Hippocampal formation (tissue), 2 donors: ENCODE results near the gene DZIP1L.

ENCODE experiments used
- DNase-seq, 2 donors: peaks; one replicate each; lab custom pipeline; 2025; lab: John Stamatoyannopoulos, UW

Gene DZIP1L

DNA sequence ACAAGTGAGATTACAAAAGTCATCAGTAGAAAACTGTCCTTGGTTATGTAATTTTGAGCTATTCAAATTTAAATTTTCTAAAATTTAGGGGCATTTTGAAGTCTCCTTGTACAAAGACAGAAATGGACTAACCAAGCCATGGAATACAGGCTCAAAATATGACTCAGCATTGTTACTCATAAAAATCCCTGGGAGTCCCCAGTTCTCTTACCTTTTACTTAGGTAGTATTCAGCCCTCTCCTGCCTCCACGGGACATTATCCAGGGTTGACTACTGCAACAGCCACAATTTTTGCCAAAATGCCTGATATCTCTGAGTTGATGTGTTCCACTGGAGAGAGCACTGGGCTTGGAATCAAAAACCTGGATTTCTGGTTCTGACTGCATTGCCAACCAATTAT is 80.5 kb downstream of the DZIP1L start:
- DNase-seq = no peak

DNA sequence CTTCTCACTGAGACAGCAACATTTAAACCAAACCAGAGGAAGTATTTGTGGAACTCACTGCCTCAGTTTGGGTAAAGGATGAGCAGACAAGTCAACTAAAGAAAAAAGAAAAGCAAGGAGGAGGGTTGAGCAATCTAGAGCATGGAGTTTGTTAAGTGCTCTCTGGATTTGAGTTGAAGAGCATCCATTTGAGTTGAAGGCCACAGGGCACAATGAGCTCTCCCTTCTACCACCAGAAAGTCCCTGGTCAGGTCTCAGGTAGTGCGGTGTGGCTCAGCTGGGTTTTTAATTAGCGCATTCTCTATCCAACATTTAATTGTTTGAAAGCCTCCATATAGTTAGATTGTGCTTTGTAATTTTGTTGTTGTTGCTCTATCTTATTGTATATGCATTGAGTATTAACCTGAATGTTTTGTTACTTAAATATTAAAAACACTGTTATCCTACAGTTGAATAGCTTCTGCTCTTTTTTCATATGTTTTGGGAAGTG is 82.2 kb downstream of the DZIP1L start:
- no peak for DNase-seq

DNA sequence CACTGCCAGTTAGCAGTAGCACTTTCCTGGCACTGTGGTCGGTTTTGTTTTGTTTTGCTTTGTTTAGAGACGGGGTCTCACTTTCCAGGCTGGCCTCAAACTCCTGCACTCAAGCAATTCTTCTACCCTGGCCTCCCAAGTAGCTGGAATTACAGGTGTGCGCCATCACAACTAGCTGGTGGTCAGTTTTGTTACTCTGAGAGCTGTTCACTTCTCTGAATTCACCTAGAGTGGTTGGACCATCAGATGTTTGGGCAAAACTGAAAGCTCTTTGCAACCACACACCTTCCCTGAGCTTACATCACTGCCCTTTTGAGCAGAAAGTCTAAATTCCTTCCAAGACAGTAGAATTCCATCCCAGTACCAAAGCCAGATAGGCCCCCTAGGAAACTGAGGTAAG is 82.8 kb downstream of the DZIP1L start:
- DNase-seq = no peak

DNA sequence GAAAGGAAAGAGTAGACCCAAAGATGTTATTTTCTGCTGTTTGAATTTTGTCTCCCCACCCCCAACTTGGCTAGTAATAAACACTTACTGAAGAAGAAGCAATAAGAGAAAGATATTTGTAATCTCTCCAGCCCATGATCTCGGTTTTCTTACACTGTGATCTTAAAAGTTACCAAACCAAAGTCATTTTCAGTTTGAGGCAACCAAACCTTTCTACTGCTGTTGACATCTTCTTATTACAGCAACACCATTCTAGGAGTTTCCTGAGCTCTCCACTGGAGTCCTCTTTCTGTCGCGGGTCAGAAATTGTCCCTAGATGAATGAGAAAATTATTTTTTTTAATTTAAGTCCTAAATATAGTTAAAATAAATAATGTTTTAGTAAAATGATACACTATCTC is 83.9 kb downstream of the DZIP1L start:
- DNase-seq = no peak

DNA sequence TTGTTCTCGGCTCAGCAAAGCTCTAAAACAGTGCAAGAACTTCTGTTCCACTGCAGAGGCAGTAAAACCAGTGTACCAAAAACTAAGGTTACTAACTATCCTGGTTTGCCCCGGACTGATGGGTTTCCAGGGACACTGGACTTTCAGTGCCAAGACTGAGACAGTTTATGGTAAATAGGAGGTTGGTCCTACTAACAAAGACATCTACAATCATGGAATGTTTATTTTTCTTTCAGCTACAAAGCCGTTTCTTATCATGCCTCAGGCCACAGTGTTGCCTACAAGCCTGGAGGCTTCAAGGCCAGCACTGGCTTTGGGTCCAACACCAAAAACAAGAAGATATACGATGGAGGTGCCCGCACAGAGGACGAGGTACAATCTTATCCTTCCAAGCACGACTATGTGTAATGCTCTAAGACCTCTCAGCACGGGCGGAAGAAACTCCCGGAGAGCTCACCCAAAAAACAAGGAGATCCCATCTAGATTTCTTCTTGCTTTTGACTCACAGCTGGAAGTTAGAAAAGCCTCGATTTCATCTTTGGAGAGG is 84.6 kb downstream of the DZIP1L start:
- DNase-seq = no peak

DNA sequence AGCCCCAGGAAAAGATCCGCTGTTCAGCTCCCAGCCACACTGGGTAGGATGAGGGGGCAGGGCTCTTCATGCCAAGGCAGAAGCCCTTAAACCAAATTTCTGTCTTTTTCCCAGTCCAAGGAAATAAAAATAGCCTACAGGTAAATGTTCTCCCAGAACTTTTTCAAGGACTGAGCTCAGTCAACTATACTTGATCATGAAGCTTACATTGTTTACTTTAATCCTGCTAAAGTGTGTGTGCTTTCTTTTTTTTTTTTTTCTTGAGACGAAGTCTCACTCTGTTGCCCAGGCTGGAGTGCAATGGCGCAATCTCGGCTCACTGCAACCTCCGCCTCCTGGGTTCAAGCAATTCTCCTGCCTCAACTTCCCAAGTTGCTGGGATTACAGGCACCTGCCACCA is 87.6 kb downstream of the DZIP1L start:
- no peak for DNase-seq

DNA sequence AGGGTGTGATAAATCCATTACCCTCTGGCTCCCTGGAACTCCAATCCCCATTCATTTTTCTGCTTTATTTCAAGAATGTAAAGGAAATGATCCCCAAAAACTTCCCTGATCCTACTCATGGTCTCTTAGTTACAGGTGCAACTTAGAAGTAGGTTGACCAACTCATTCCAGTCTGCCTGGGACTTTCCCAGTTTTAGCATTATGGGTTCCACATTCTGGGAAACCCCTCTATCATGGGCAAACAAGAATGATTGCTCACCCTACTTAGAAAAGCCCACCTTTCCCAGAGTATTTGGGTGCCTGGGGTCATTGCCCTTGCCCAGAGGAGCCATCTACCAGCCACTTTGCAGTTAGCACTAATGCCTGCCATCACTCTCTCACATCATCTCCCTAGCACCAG is 89.9 kb downstream of the DZIP1L start:
- DNase-seq = no peak

DNA sequence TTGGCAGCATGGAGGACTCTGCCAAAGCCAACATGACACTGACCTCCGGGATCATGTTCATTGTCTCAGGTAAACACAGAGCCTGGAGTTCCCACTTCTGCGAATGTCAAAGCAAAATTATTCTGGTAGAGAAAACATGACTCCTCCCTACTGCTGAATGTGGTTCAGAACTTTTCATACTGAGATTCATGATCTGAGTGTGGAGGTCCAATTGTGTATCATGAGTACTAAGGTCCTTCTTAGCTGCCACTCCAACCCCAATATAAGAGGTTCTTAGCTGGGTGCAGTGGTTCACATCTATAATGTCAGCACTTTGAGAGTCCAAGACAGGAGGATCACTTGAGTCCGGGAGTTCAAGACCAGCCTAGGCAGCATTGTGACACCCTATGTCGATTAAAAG is 91.7 kb downstream of the DZIP1L start:
- no peak for DNase-seq

DNA sequence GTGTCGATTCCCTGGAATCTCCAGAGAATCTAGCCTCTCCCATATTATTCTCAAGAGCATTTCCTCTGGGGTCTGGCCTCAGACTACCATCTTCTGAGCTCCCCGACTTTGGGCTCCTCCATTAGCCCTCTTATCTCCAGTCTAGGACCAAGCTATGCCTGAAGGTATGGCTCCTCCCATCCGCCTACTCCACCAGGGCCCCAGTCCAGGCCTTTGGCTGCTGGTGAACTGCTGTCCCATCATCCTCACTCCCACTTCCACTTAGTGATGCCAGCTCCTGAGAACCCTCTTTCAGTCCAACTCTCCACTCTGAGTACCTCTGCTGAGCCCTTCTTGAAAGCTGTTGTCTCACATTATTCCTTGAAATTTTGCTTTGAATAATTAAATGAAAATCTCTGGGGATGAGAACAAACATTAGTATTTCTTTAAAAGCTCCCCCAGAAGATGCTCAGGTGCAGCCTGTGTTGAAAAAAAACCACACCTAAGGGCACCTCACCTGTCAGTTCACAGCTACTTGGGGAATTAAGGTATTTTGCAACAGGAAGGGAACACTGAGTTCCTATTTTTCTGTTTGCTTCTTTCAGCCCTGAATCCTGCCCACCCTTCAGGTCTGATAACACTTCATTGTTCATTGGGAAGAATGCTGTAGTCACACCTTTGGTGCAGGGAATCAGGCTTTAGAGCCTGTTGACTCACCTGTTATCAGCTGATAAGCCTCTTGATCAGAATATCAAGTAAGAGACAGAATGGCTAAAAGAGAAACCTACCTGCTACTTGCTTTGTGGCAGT is 95.9 kb downstream of the DZIP1L start:
- no peak for DNase-seq

DNA sequence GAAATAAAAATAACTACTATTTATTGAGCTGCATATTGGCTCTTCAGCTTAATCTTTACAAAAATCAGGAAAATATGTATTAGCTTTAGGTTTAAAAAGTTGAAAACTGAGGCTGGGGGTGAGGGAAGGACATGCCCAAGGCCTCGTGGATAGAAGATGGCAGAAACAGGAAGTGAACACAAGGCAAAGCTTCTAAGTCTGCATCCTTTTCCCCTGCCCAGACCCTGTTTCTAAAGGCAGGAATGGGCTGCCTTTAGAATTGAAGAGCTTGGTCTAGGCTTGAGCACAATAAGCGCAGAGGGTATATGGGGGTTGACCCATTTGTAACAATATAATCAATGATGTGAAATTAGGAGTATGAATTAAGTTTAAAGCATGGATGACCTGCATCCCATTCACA is 99.3 kb downstream of the DZIP1L start:
- no peak for DNase-seq

DNA sequence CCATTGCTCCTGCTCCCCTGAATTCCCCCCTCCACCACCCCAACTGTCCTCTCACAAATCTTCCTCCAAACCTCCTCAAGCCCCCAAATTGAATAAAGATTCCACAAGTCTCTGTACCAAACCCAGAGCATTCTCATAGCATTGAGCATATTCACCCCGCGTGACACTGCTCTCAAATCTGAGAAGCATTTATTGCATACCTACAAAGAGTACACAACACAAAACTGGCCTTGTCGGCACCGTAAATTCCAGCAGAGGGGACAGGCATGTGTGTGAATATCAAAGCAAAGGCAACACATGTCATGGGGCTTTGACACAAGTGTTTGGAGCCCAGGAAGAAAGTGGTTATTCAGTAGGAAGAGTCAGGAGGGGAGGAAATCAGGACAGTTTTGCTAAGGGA is 102.9 kb downstream of the DZIP1L start:
- no peak for DNase-seq
